ENCODE data around the gene EIF3C. TPM values are rescaled to one million over a fixed set of nuclear protein-coding genes. Genes with fewer than 3 reads are reported as not detected.
"Not testable (repeated sequence)": the region's sequence is repeated elsewhere in the genome, so short reads cannot be mapped to it uniquely, and the experiment has no call there.

EIF3C gene
- total RNA-seq, 1 donor from 2014 or later = 168 TPM

DNA sequence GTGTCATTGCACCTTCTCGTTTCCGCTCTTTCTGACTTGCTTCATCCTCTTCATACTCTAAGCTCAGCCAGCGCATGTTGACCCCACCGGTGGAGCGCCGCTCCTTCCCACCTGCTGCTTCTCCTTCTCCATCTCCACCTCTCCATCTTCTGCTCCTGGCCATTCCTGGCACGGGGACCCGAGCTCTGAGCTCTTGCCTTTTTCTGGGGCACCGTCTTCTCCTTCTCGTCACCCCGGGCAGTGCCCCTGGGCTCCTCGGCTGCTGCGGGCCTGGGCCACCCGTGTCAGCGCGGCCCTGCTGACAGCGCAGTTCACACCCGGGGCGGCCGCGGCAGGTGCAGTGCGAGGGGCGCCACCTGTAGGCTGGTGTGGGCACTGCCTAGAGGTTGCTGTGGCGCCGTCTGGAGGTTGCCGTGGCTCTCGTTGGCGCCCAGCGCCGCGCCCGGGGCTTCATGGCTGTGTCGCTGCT is 38.8 kb downstream of the EIF3C start:
- not testable (repeated sequence) for DNase-seq (ENCODE audit: extremely low read depth, low read depth, low spot score)

- DNase-seq (ENCODE audit: extremely low read depth, low read depth, low spot score) = not testable (repeated sequence)
Observed at GRCh38 chr16:28750469-28751067, 39.3 kb downstream of the EIF3C start.

- DNase-seq (ENCODE audit: extremely low read depth, low read depth, low spot score) = not testable (repeated sequence)
Observed at GRCh38 chr16:28751487-28751886, 40.2 kb downstream of the EIF3C start, which contains the start of gene NPIPB9. Gene NPIPB9 (plus strand): TSS chr16:28751787.

- DNase-seq (ENCODE audit: extremely low read depth, low read depth, low spot score) = not testable (repeated sequence)
Observed at GRCh38 chr16:28781697-28782096, 70.4 kb downstream of the EIF3C start.

GRCh38 chr16:28782357-28782756 is 71.1 kb downstream of the EIF3C start:
- not testable (repeated sequence) for DNase-seq (ENCODE audit: extremely low read depth, low read depth, low spot score)

Other genes with a start within 250 kb of the EIF3C start
- gene NPIPB7, start 239.1 kb upstream of the EIF3C start, total RNA-seq = 0.34 TPM in 1 of 2 replicates, not detected in the other
- 16.9 and 17.1 TPM in 2 replicates for gene CLN3, start 219.4 kb upstream of the EIF3C start, total RNA-seq
- gene APOBR, start 216.8 kb upstream of the EIF3C start, total RNA-seq = not detected in 2 replicates
- not detected in 2 replicates for gene IL27, start 204.6 kb upstream of the EIF3C start, total RNA-seq
- 0.10 and 0.23 TPM in 2 replicates for gene NUPR1, start 172.5 kb upstream of the EIF3C start, total RNA-seq
- gene SGF29, start 157.5 kb upstream of the EIF3C start, total RNA-seq = 9.2 and 14.3 TPM in 2 replicates
- gene SULT1A2, start 114.4 kb upstream of the EIF3C start, total RNA-seq = not detected in 2 replicates
- gene SULT1A1, start 101.4 kb upstream of the EIF3C start, total RNA-seq = 1.6 and 2.5 TPM in 2 replicates
- gene NPIPB8, start 73.4 kb upstream of the EIF3C start, total RNA-seq = 0.12 TPM in 1 of 2 replicates, not detected in the other
- 0.92 and 2.0 TPM in 2 replicates for gene NPIPB9, start 40.3 kb downstream of the EIF3C start, total RNA-seq
- 139 and 166 TPM in 2 replicates for gene ATXN2L, start 111.5 kb downstream of the EIF3C start, total RNA-seq
- 144 TPM in 2 replicates for gene TUFM, start 134.9 kb downstream of the EIF3C start, total RNA-seq
- 25.6 and 30.7 TPM in 2 replicates for gene SH2B1, start 152.4 kb downstream of the EIF3C start, total RNA-seq
- 0.19 and 0.53 TPM in 2 replicates for gene ATP2A1, start 167.0 kb downstream of the EIF3C start, total RNA-seq
- 61.0 and 76.5 TPM in 2 replicates for gene RABEP2, start 213.8 kb downstream of the EIF3C start, total RNA-seq
- not detected in 2 replicates for gene CD19, start 220.5 kb downstream of the EIF3C start, total RNA-seq
- 21.0 and 38.7 TPM in 2 replicates for gene NFATC2IP, start 239.5 kb downstream of the EIF3C start, total RNA-seq

Measured in glomerular endothelial cell (primary cell).